Amygdala (tissue), 56 donors: ENCODE results near the gene OSGIN1.

Experiments
- DNase-seq, 56 donors: peaks; one replicate each; lab custom pipeline; 2025; lab: John Stamatoyannopoulos, UW

The OSGIN1 gene

GRCh38 chr16:83994087-83994486 lies 41.0 kb downstream of the OSGIN1 start:
- no peak for DNase-seq

GRCh38 chr16:83994703-83995102 lies 41.7 kb downstream of the OSGIN1 start:
- no peak for DNase-seq

- DNase-seq: peak in 37 of 56 donors; percentile 10 to 76 (median 40)
These were observed 42.7 kb downstream of the OSGIN1 start for GRCh38 chr16:83995754-83996153.

- DNase-seq: no peak
These were observed 43.6 kb downstream of the OSGIN1 start for GRCh38 chr16:83996481-83997252.

GRCh38 chr16:83998091-83998490 lies 45.1 kb downstream of the OSGIN1 start:
- DNase-seq: no peak

- no peak for DNase-seq
These were observed 48.1 kb downstream of the OSGIN1 start for GRCh38 chr16:84000989-84001642.

- DNase-seq: no peak
These were observed 48.7 kb downstream of the OSGIN1 start for GRCh38 chr16:84001726-84002125.

- peak in 1 of 56 donors; percentile 22 for DNase-seq
These were observed 50.0 kb downstream of the OSGIN1 start for GRCh38 chr16:84003038-84003437.

- DNase-seq: no peak
These were observed 51.4 kb downstream of the OSGIN1 start for GRCh38 chr16:84004442-84004841.

- DNase-seq: no peak
These were observed 52.4 kb downstream of the OSGIN1 start for GRCh38 chr16:84005391-84005790.

- no peak for DNase-seq
These were observed 54.5 kb downstream of the OSGIN1 start for GRCh38 chr16:84007520-84007919.

- DNase-seq: no peak
These were observed 54.9 kb downstream of the OSGIN1 start for GRCh38 chr16:84007965-84008364.

- no peak for DNase-seq
These were observed 56.2 kb downstream of the OSGIN1 start for GRCh38 chr16:84009282-84009681.

- DNase-seq: peak in 17 of 56 donors; percentile 12 to 67 (median 36)
These were observed 60.9 kb downstream of the OSGIN1 start for GRCh38 chr16:84013787-84014569.

GRCh38 chr16:84014570-84015327 lies 61.7 kb downstream of the OSGIN1 start:
- no peak for DNase-seq

GRCh38 chr16:84015399-84015798 lies 62.4 kb downstream of the OSGIN1 start:
- no peak for DNase-seq
